Neural cell (in vitro differentiated cells): ENCODE measurements around the gene FHIT. TPM values are rescaled to one million over a fixed set of nuclear protein-coding genes. Genes with fewer than 3 reads are reported as not detected.

ENCODE experiments used
- H2AFZ ChIP-seq: fragments of 200-600, 300-800 bp; sonication (generic), shearing (Covaris generic); 2 replicates; pipeline ENCODE4 v1.6.0; 2014; ENCODE audit warnings: low read depth, mild to moderate bottlenecking, antibody characterized with exemption, low read length, moderate library complexity
- H3F3A ChIP-seq: fragments of 200-600 bp; shearing (Covaris generic); 2 replicates; pipeline ENCODE4 v1.6.1; 2016; ENCODE audit warnings: mild to moderate bottlenecking, moderate library complexity, mixed read lengths, antibody characterized with exemption, low read length; ENCODE audit not compliant: insufficient read depth, poor library complexity, severe bottlenecking
- H3K27ac ChIP-seq: fragments of 200-600, 300-800 bp; sonication (generic), shearing (Covaris generic); 2 replicates; pipeline ENCODE4 v1.5.1; 2014; ENCODE audit warnings: mild to moderate bottlenecking, low read length, moderate library complexity
- H3K27me3 ChIP-seq: fragments of 300-800, 200-600 bp; sonication (generic), shearing (Covaris generic); 2 replicates; pipeline ENCODE4 v1.6.0; 2014; ENCODE audit warnings: mild to moderate bottlenecking, low read depth, low read length, moderate library complexity; ENCODE audit not compliant: insufficient read depth
- H3K36me3 ChIP-seq: fragments of 300-800, 200-600 bp; sonication (generic), shearing (Covaris generic); 2 replicates; pipeline ENCODE4 v1.5.1; 2014; ENCODE audit warnings: mild to moderate bottlenecking, antibody characterized with exemption, low read length, moderate library complexity; ENCODE audit not compliant: insufficient read depth
- H3K4me2 ChIP-seq: fragments of 300-800, 200-600 bp; sonication (generic), shearing (Covaris generic); 2 replicates; pipeline ENCODE4 v1.6.0; 2014; ENCODE audit warnings: mild to moderate bottlenecking, low read length
- H3K4me3 ChIP-seq: fragments of 300-800, 200-600 bp; sonication (generic), shearing (Covaris generic); 2 replicates; pipeline ENCODE4 v1.5.1; 2014; ENCODE audit warnings: mild to moderate bottlenecking, low read length, moderate library complexity
- H3K79me2 ChIP-seq: fragments of 200-600 bp; shearing (Covaris generic); replicated peaks from 2 replicates; pipeline ENCODE4 v1.6.0; 2014; ENCODE audit warnings: mild to moderate bottlenecking, low read length, moderate library complexity; ENCODE audit not compliant: insufficient read depth
- H3K9ac ChIP-seq: fragments of 300-800, 200-600 bp; sonication (generic), shearing (Covaris generic); 2 replicates; pipeline ENCODE4 v1.6.1; 2016; ENCODE audit warnings: mild to moderate bottlenecking, low read length, mixed read lengths
- H3K9me2 ChIP-seq: fragments of 200-600 bp; shearing (Covaris generic); 2 replicates; pipeline ENCODE4 v1.6.1; 2016; ENCODE audit warnings: mild to moderate bottlenecking, low read length, mixed read lengths; ENCODE audit not compliant: insufficient read depth
- H3K9me3 ChIP-seq: fragments of 200-600, 300-800 bp; sonication (generic), shearing (Covaris generic); 2 replicates; pipeline ENCODE4 v1.6.1; 2016; ENCODE audit warnings: mild to moderate bottlenecking, mixed run types, low read length, moderate library complexity, mixed read lengths
- H4K20me1 ChIP-seq: fragments of 200-600 bp; shearing (Covaris generic); 2 replicates; pipeline ENCODE4 v1.6.1; 2016; ENCODE audit warnings: mild to moderate bottlenecking, mixed run types; ENCODE audit not compliant: insufficient read depth
- EP300 ChIP-seq: fragments of 450-650 bp; conservative IDR thresholded peaks from 2 replicates; pipeline ENCODE4 v1.6.1; 2014; ENCODE audit warnings: antibody characterized with exemption, mild to moderate bottlenecking, moderate library complexity; ENCODE audit not compliant: poor library complexity, severe bottlenecking
- EZH2 ChIP-seq: fragments of 200-600, 300-800 bp; shearing (Covaris generic), sonication (generic); IDR thresholded peaks from 2 replicates; pipeline ENCODE4 v1.6.1; 2014; ENCODE audit warnings: antibody characterized with exemption, low read length, borderline replicate concordance, mild to moderate bottlenecking; ENCODE audit not compliant: insufficient read depth, poor library complexity, severe bottlenecking
- MXI1 ChIP-seq: fragments of 450-650 bp; conservative IDR thresholded peaks from 2 replicates; pipeline ENCODE4 v1.6.1; 2014; ENCODE audit warnings: antibody characterized with exemption, mild to moderate bottlenecking; ENCODE audit not compliant: poor library complexity, severe bottlenecking
- POLR2AphosphoS5 ChIP-seq: IDR thresholded peaks from 2 replicates; pipeline ENCODE4 v1.6.1; 2012
- RAD21 ChIP-seq: fragments of 450-650 bp; conservative IDR thresholded peaks from 2 replicates; pipeline ENCODE4 v1.6.1; 2014; ENCODE audit warnings: antibody characterized with exemption, mild to moderate bottlenecking, moderate library complexity
- SMC3 ChIP-seq: fragments of 450-650 bp; conservative IDR thresholded peaks from 2 replicates; pipeline ENCODE4 v1.6.1; 2014; ENCODE audit warnings: antibody characterized with exemption, mild to moderate bottlenecking, moderate library complexity; ENCODE audit not compliant: poor library complexity
- TAF1 ChIP-seq: IDR thresholded peaks from 2 replicates; pipeline ENCODE4 v1.6.1; 2012; ENCODE audit warnings: low read depth
- polyA plus RNA-seq: library from polyadenylated mRNA; depleted of rRNA; stranded (reverse); fragments of >200 nt; gene quantifications from 2 replicates; pipeline ENCODE4 v1.2.3, GENCODE V29; 2014
- TF ChIP-seq, protein P1 (sequence below): fragments of 450-650 bp; IDR thresholded peaks from 2 replicates; pipeline ENCODE4 v1.5.1; 2014; ENCODE audit warnings: antibody characterized with exemption, mild to moderate bottlenecking, moderate library complexity; ENCODE audit not compliant: poor library complexity, severe bottlenecking
- TF ChIP-seq, protein P2 (sequence below): IDR thresholded peaks from 2 replicates; pipeline ENCODE4 v1.6.1; 2012; ENCODE audit warnings: borderline replicate concordance

Gene FHIT
- polyA plus RNA-seq, 1 donor from 2014 or later, result not detected

DNA sequence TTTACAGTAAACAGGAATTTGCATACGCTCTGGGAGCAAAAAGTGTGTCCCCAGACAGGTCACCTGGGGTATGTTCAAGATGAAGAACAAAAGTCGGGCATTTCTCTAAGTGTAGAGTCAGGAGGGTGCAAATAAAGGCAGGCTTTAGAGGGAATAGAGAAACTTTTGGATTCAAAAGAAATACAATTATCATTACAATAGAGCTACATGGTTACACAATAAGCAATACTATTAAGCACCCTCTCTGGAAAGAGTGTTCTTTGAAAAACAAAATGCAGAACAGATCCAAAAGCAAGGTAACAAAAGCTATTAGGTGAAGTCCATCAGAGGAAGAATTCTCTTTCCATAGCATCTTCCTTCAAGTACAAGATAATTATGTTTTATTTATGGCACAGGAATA lies 679.7 kb downstream of the FHIT start:
- Histone ChIP-seq H2AFZ (no peak overlapping the region), H3K27me3 (no peaks in the 10 kb centered on the region), H3K36me3 (no peaks in the 10 kb centered on the region), H3K27ac (no peak overlapping the region), H3K9ac (no peak overlapping the region), H3K4me2 (no peak overlapping the region), H3F3A (no peaks in the 10 kb centered on the region), H3K79me2 (no peaks in the 10 kb centered on the region), H3K9me2 (no peaks in the 10 kb centered on the region), H3K9me3 (no peaks in the 10 kb centered on the region), H3K4me3 (no peak overlapping the region), H4K20me1 (no peaks in the 10 kb centered on the region)
- TF ChIP-seq MXI1, result no peak
- TF ChIP-seq TAF1, result no peak
- TF ChIP-seq, protein P1, sequence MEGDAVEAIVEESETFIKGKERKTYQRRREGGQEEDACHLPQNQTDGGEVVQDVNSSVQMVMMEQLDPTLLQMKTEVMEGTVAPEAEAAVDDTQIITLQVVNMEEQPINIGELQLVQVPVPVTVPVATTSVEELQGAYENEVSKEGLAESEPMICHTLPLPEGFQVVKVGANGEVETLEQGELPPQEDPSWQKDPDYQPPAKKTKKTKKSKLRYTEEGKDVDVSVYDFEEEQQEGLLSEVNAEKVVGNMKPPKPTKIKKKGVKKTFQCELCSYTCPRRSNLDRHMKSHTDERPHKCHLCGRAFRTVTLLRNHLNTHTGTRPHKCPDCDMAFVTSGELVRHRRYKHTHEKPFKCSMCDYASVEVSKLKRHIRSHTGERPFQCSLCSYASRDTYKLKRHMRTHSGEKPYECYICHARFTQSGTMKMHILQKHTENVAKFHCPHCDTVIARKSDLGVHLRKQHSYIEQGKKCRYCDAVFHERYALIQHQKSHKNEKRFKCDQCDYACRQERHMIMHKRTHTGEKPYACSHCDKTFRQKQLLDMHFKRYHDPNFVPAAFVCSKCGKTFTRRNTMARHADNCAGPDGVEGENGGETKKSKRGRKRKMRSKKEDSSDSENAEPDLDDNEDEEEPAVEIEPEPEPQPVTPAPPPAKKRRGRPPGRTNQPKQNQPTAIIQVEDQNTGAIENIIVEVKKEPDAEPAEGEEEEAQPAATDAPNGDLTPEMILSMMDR, result no peak
- TF ChIP-seq, protein P2, sequence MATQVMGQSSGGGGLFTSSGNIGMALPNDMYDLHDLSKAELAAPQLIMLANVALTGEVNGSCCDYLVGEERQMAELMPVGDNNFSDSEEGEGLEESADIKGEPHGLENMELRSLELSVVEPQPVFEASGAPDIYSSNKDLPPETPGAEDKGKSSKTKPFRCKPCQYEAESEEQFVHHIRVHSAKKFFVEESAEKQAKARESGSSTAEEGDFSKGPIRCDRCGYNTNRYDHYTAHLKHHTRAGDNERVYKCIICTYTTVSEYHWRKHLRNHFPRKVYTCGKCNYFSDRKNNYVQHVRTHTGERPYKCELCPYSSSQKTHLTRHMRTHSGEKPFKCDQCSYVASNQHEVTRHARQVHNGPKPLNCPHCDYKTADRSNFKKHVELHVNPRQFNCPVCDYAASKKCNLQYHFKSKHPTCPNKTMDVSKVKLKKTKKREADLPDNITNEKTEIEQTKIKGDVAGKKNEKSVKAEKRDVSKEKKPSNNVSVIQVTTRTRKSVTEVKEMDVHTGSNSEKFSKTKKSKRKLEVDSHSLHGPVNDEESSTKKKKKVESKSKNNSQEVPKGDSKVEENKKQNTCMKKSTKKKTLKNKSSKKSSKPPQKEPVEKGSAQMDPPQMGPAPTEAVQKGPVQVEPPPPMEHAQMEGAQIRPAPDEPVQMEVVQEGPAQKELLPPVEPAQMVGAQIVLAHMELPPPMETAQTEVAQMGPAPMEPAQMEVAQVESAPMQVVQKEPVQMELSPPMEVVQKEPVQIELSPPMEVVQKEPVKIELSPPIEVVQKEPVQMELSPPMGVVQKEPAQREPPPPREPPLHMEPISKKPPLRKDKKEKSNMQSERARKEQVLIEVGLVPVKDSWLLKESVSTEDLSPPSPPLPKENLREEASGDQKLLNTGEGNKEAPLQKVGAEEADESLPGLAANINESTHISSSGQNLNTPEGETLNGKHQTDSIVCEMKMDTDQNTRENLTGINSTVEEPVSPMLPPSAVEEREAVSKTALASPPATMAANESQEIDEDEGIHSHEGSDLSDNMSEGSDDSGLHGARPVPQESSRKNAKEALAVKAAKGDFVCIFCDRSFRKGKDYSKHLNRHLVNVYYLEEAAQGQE, result no peak
- TF ChIP-seq POLR2AphosphoS5, result no peak
- no peak for TF ChIP-seq RAD21
- no peak for TF ChIP-seq EZH2
- TF ChIP-seq EP300, result no peak
- no peak for TF ChIP-seq SMC3

DNA sequence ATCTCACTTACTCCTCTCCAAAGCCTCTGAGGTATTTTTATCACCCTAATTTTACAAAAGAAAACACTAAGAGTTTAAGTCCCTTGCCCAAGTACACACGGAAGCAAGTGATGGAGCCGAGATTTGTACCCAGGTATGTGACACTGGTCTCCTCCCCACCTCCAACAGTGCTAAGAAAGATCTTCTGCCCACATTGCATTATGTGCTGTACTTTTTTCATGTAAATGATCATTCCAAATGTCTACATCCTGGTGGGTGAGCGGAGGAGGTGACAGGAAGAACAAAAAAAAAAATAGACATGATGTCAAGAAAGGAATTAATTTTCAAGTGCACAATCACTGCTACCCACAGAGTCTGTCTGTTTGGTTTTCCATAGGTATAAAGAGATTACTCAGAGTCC lies 694.1 kb downstream of the FHIT start:
- Histone ChIP-seq H2AFZ (no peak overlapping the region), H3K27ac (no peak overlapping the region), H3K36me3 (no peaks in the 10 kb centered on the region), H3K27me3 (no peaks in the 10 kb centered on the region), H3K4me3 (no peak overlapping the region), H3K4me2 (no peak overlapping the region), H3K9me2 (no peaks in the 10 kb centered on the region), H3K9ac (no peak overlapping the region), H3K79me2 (no peaks in the 10 kb centered on the region), H3F3A (no peaks in the 10 kb centered on the region), H4K20me1 (no peaks in the 10 kb centered on the region), H3K9me3 (no peaks in the 10 kb centered on the region)
- TF ChIP-seq MXI1 (no peak), EP300 (no peak), EZH2 (no peak), POLR2AphosphoS5 (no peak), TAF1 (no peak), RAD21 (no peak), SMC3 (no peak)
- TF ChIP-seq, protein P1, result no peak
- TF ChIP-seq, protein P2, result no peak
